Endothelial cell of umbilical vein (primary cell): ENCODE data around the gene SMOC1. TPM values are rescaled to one million over a fixed set of nuclear protein-coding genes. Genes with fewer than 3 reads are reported as not detected.

Experiments used
- BruUV-seq: library from RNA; stranded (reverse); fragments of 400-500 nt; replicated peaks from 2 replicates; lab custom pipeline; 2021; lab: Mats Ljungman, UMichigan
- CTCF ChIA-PET: fragments of 300-600, 350-600 bp; sonication (Branson Sonifier 250); formaldehyde crosslinking; loops from one replicate; lab custom pipeline; 2021; ENCODE audit warnings: antibody characterized with exemption, inconsistent platforms; lab: Charles Lee
- POLR2A ChIA-PET: fragments of 300-600, 350-600 bp; sonication (Branson Sonifier 250); formaldehyde crosslinking; loops from one replicate; lab custom pipeline; 2021; ENCODE audit warnings: antibody characterized with exemption, inconsistent platforms; lab: Charles Lee
- DNase-seq: peaks from one replicate; pipeline ENCODE4 v3.0.0-alpha.2; 2011; ENCODE audit warnings: low read depth, low spot score
- FAIRE-seq: peaks from 2 replicates; lab custom pipeline; 2011; peaks lifted over from hg19 to GRCh38; lab: Jason Lieb, UNC
- H2AFZ ChIP-seq: 2 replicates; pipeline ENCODE4 v1.6.0; 2012; ENCODE audit warnings: low read depth, low read length, control low read depth, inconsistent platforms
- H3K27ac ChIP-seq: 2 replicates; pipeline ENCODE4 v1.5.1; 2011; ENCODE audit warnings: low read depth, mild to moderate bottlenecking, control low read depth, low read length, moderate library complexity; ENCODE audit not compliant: insufficient read depth
- H3K27me3 ChIP-seq, 2 experiments: 2 replicates each; pipeline versions ENCODE4 v1.6.0 to v1.6.1; 2011; ENCODE audit warnings: low read length in 2 of 2, mixed read lengths in 1 of 2; ENCODE audit not compliant: control insufficient read depth in 2 of 2, insufficient read depth in 2 of 2
- H3K36me3 ChIP-seq, 2 experiments: 2 replicates in 1 of 2; 3 replicates in 1 of 2; pipeline ENCODE4 v1.5.1; 2011; ENCODE audit warnings: low read length in 2 of 2, mild to moderate bottlenecking in 1 of 2, moderate library complexity in 1 of 2; ENCODE audit not compliant: control insufficient read depth in 2 of 2, insufficient read depth in 2 of 2; ENCODE audit errors: extremely low read depth in 1 of 2
- H3K4me1 ChIP-seq: 3 replicates; pipeline ENCODE4 v1.5.1; 2011; ENCODE audit warnings: mild to moderate bottlenecking, low read length; ENCODE audit not compliant: control insufficient read depth, insufficient read depth; ENCODE audit errors: extremely low read depth
- H3K4me2 ChIP-seq: 2 replicates; pipeline ENCODE4 v1.6.1; 2011; ENCODE audit warnings: low read length, control low read depth, mixed read lengths; ENCODE audit not compliant: insufficient read depth
- H3K4me3 ChIP-seq, 3 experiments: fragments of 200-600 bp in 1 of 3; sonication (generic), shearing (Covaris generic) in 1 of 3; replicated peaks in 1 of 3; 2 replicates each; pipeline ENCODE4 v1.5.1; 2011 to 2016; ENCODE audit warnings: control low read depth in 3 of 3, low read length in 3 of 3, mild to moderate bottlenecking in 2 of 3, inconsistent platforms in 1 of 3, low read depth in 1 of 3, moderate library complexity in 1 of 3; ENCODE audit not compliant: insufficient read depth in 1 of 3
- H3K79me2 ChIP-seq: 2 replicates; pipeline ENCODE4 v1.6.0; 2012; ENCODE audit warnings: low read length, inconsistent platforms; ENCODE audit not compliant: control insufficient read depth, insufficient read depth
- H3K9ac ChIP-seq: replicated peaks from 2 replicates; pipeline ENCODE3; 2011; ENCODE audit warnings: low read length, control low read depth; ENCODE audit not compliant: insufficient read depth; ENCODE audit errors: extremely low read depth
- H3K9me1 ChIP-seq: replicated peaks from 3 replicates; pipeline ENCODE4 v1.6.0; 2011; ENCODE audit warnings: mild to moderate bottlenecking, low read length; ENCODE audit not compliant: control insufficient read depth, insufficient read depth; ENCODE audit errors: extremely low read depth
- H3K9me3 ChIP-seq: replicated peaks from 2 replicates; pipeline ENCODE4 v1.5.1; 2012; ENCODE audit warnings: low read length, inconsistent platforms; ENCODE audit not compliant: control insufficient read depth, insufficient read depth
- H4K20me1 ChIP-seq: replicated peaks from 2 replicates; pipeline ENCODE3; 2011; ENCODE audit warnings: mild to moderate bottlenecking, low read length; ENCODE audit not compliant: control insufficient read depth, insufficient read depth; ENCODE audit errors: extremely low read depth
- CTCF ChIP-seq, 2 donors: IDR thresholded peaks; 1 replicate in 1 of 2; 2 replicates in 1 of 2; pipeline ENCODE4 v1.5.1; 2011; ENCODE audit warnings: low read length in 2 of 2, mild to moderate bottlenecking in 2 of 2, moderate library complexity in 2 of 2, control low read depth in 1 of 2, inconsistent platforms in 1 of 2, low read depth in 1 of 2; ENCODE audit not compliant: insufficient read depth in 1 of 2; ENCODE audit errors: extremely low read depth in 1 of 2
- EZH2 ChIP-seq: IDR thresholded peaks from 2 replicates; pipeline ENCODE4 v1.6.1; 2012; ENCODE audit warnings: borderline replicate concordance, low read depth, mild to moderate bottlenecking, moderate library complexity, low read length, inconsistent platforms; ENCODE audit not compliant: severe bottlenecking
- FOS ChIP-seq: IDR thresholded peaks from 2 replicates; pipeline ENCODE4 v1.6.1; 2011; ENCODE audit warnings: mild to moderate bottlenecking, low read length, moderate library complexity, borderline replicate concordance; ENCODE audit not compliant: insufficient read depth
- GATA2 ChIP-seq: IDR thresholded peaks from 2 replicates; pipeline ENCODE4 v1.7.0; 2011; ENCODE audit warnings: low read depth, mild to moderate bottlenecking, moderate library complexity, mixed read lengths, low read length; ENCODE audit not compliant: insufficient read length, insufficient read depth
- MYC ChIP-seq: IDR thresholded peaks from one replicate; pipeline ENCODE4 v1.6.1; 2011; ENCODE audit warnings: mild to moderate bottlenecking, low read depth, low read length
- POLR2AphosphoS5 ChIP-seq: IDR thresholded peaks from 2 replicates; pipeline ENCODE4 v1.6.1; 2012; ENCODE audit warnings: low read depth, mild to moderate bottlenecking, control low read depth, low read length, moderate library complexity; ENCODE audit not compliant: insufficient read depth
- dilution Hi-C: fragments of 300-500 bp; cut with MboI; formaldehyde crosslinking; loops from one replicate; pipeline ENCODE4 v1.15.0; 2019; ENCODE audit warnings: low sequenced_read_pairs; ENCODE audit not compliant: extremely low pct_ligation_motif_present
- intact Hi-C: fragments of 100-400 bp; cut with micrococcal nuclease; formaldehyde crosslinking; loops from one replicate; pipeline ENCODE4 v1.10.0; 2022
- polyA plus RNA-seq, 4 experiments: library from polyadenylated mRNA; depleted of rRNA in 3 of 4; stranded (reverse) in 3 of 4; unstranded in 1 of 4; fragments of >200 nt; gene quantifications; 2 replicates each; pipeline versions ENCODE4 v1.2.1 to v1.2.3, GENCODE V29; 2011 to 2012; ENCODE audit warnings: missing spikeins in 1 of 4
- total RNA-seq: library from RNA; stranded (reverse); gene quantifications from 2 replicates; pipeline ENCODE4 v1.2.3, GENCODE V29; 2021

The SMOC1 gene
- total and polyA plus RNA-seq, 2 donors (not counting 3 experiments of a cell fraction or from before 2014, with no cell fraction given), result 0.97 to 1.1 TPM

DNA sequence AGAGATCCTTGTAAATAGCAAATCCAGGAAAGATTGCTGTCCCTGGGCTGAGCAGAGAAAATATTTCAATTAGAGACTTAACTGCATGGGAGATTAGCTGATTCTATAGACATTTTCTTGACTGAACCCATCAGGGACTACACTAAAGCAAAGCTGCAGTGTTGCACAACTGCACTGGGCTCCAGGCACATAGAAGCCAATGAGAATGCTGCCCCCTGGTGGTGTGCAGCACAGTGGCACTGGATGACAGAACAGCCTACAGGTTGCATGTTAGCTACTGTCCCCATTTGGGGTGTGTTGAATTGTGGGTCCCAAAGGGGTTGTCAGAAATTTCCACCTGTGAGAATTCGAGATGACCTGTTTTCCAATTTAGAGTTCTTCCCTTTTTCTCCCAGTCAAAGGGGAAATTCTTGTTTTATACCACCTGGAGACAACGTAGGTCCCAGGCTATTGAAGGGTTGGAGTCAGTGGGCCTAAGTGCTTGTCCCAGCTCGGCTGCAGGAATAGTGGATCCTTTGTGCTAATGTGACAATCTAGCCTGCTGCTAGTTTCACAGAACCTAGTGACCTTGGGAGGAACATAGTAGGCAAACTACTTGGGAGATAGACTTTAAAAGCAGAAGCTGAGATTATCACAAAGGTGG is 194.8 kb downstream of the SMOC1 start:
- DNase-seq, result peak; percentile 35
- Histone ChIP-seq H4K20me1 (no peaks in the 10 kb centered on the region), H3K27ac (no peak overlapping the region), H3K9me3 (no peaks in the 10 kb centered on the region), H3K4me3 (no peak overlapping the region), H3K4me1 (no peaks in the 10 kb centered on the region), H2AFZ (no peak overlapping the region), H3K79me2 (no peaks in the 10 kb centered on the region), H3K4me2 (no peak overlapping the region), H3K36me3 (no peaks in the 10 kb centered on the region), H3K9ac (no peak overlapping the region), H3K9me1 (no peaks in the 10 kb centered on the region), H3K27me3 (no peaks in the 10 kb centered on the region)
- FAIRE-seq, result peak; percentile 12
- ChIA-PET CTCF (interaction anchor here (0.5 to 3.1 kb wide), 23 partner anchors 8 to 488 kb away, joined by 3 to 61 read pairs (median 4); no protein-coding TSS in a partner anchor), POLR2A (no interaction called here)
- intact Hi-C loops, result loop anchor here (1.0 kb wide), 2 partner anchors 28 to 256 kb away; no protein-coding TSS in a partner anchor
- no TSS peak for BruUV-seq
- dilution Hi-C loops, result no loop called here
- peak; percentile 71 to 83 for TF ChIP-seq CTCF (IDR thresholded peaks at IDR 0.05; ENCODE audit: extremely low read depth in 1 of 2, insufficient read depth in 1 of 2, low read depth in 1 of 2, low read length in 2 of 2)
- no peak for TF ChIP-seq GATA2

GRCh38 chr14:70077005-70077404 is 197.8 kb downstream of the SMOC1 start:
- TF ChIP-seq CTCF (IDR thresholded peaks at IDR 0.05; ENCODE audit: extremely low read depth in 1 of 2, insufficient read depth in 1 of 2, low read depth in 1 of 2, low read length in 2 of 2), result no peak
- TF ChIP-seq POLR2AphosphoS5, result no peak
- TF ChIP-seq MYC, result no peak
- TF ChIP-seq FOS, result no peak
- TF ChIP-seq GATA2, result no peak
- TF ChIP-seq EZH2, result no peak
- Histone ChIP-seq H3K9me1 (no peaks in the 10 kb centered on the region), H2AFZ (no peak overlapping the region), H3K27ac (no peak overlapping the region), H3K9me3 (no peaks in the 10 kb centered on the region), H3K36me3 (no peaks in the 10 kb centered on the region), H3K9ac (no peak overlapping the region), H3K27me3 (no peaks in the 10 kb centered on the region), H3K79me2 (no peaks in the 10 kb centered on the region), H3K4me1 (no peaks in the 10 kb centered on the region), H4K20me1 (no peaks in the 10 kb centered on the region), H3K4me2 (no peak overlapping the region), H3K4me3 (no peak overlapping the region)
- ChIA-PET CTCF (interaction anchor here (1.3 to 2.4 kb wide), 2 partner anchors 10 to 346 kb away, joined by 5 to 13 read pairs; no protein-coding TSS in a partner anchor), POLR2A (no interaction called here)
- intact Hi-C loops (no loop called here), dilution Hi-C loops (no loop called here)
- no peak for FAIRE-seq
- BruUV-seq, result no TSS peak
- DNase-seq, result no peak
